Retinal pigment epithelial cell (primary cell): ENCODE results near the gene AP5Z1.

Source experiments
- DNase-seq: peaks from one replicate; pipeline ENCODE4 v3.0.0-alpha.2; 2010; ENCODE audit warnings: low read depth
- H3K4me3 ChIP-seq: 2 replicates; pipeline ENCODE4 v1.5.1; 2011; ENCODE audit warnings: mild to moderate bottlenecking, low read length, control low read depth, moderate library complexity
- CTCF ChIP-seq: conservative IDR thresholded peaks from 2 replicates; pipeline ENCODE4 v1.5.1; 2011; ENCODE audit warnings: low read depth, low read length, control low read depth, inconsistent platforms

AP5Z1 gene

GRCh38 chr7:4833176-4833575 lies 57.8 kb downstream of the AP5Z1 start:
- no peak for DNase-seq
- H3K4me3 ChIP-seq = no peak overlapping the region
- no peak for TF ChIP-seq CTCF

- H3K4me3 ChIP-seq = no peak overlapping the region
- TF ChIP-seq CTCF = no peak
- DNase-seq = no peak
These were observed 58.5 kb downstream of the AP5Z1 start for GRCh38 chr7:4833691-4834600.

- DNase-seq = no peak
These were observed 59.4 kb downstream of the AP5Z1 start for GRCh38 chr7:4834601-4835397.

GRCh38 chr7:4835398-4836205 lies 60.2 kb downstream of the AP5Z1 start:
- H3K4me3 ChIP-seq = no peak overlapping the region
- no peak for DNase-seq
- TF ChIP-seq CTCF = no peak

More at GRCh38 chr7:4834601-4835397, 59.4 kb downstream of the AP5Z1 start:
- H3K4me3 ChIP-seq = no peak overlapping the region
- TF ChIP-seq CTCF = no peak

GRCh38 chr7:4836206-4836661 lies 60.8 kb downstream of the AP5Z1 start:
- no peak overlapping the region for H3K4me3 ChIP-seq
- TF ChIP-seq CTCF = no peak
- no peak for DNase-seq

GRCh38 chr7:4837041-4837802 lies 61.8 kb downstream of the AP5Z1 start:
- TF ChIP-seq CTCF = no peak
- no peak for DNase-seq
- H3K4me3 ChIP-seq = no peak overlapping the region
